ENCODE results near the gene CEP290.

DNA sequence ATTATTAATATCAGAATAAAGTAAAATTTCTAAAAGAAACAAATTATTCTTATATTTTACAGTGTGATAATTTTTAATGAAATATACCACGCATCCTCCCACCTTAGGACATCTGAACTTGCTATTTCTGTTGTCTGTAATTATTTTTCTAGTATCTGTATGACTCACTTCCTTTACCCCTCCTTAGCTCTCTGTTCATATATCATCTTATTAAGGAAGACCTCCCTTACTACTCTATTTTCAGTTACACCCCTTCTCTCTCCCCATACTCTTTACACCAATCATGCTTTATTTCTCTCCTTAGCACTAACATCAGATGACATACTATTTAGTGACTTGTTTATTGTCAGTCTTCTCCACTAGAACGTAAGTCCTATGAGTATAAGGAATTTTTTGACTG is 78.5 kb downstream of the CEP290 start:
- TF ChIP-seq CTCF (IDR thresholded peaks at IDR 0.05) (no peak), POLR2AphosphoS5 (IDR thresholded peaks at IDR 0.05) (no peak), EP300 (IDR thresholded peaks at IDR 0.05) (no peak)
